HEK293 (cell line): Measurements from ENCODE around the gene TAMALIN.
A peak's percentile ranks its signal among the peaks of the same experiment; 100 is the strongest.

Experiments used
- CTCF ChIA-PET: fragments of 350-600 bp; formaldehyde crosslinking; extraction: SDS; loops from one replicate; lab custom pipeline; 2021; ENCODE audit warnings: antibody characterized with exemption; lab: Yijun Ruan, JAX
- POLR2A ChIA-PET: fragments of 300-600 bp; formaldehyde crosslinking; extraction: SDS; loops from one replicate; lab custom pipeline; 2020; ENCODE audit warnings: antibody characterized with exemption, inconsistent platforms; lab: Yijun Ruan, JAX
- H3K27ac ChIP-seq: fragments of 200-500 bp; sonication (Bioruptor generic); 2 replicates; pipeline ENCODE4 v1.5.1; 2014; ENCODE audit warnings: low read depth, low read length, control low read depth, inconsistent platforms; ENCODE audit errors: extremely low read depth
- H3K36me3 ChIP-seq, 2 experiments: fragments of 200-500 bp in 1 of 2; sonication (Bioruptor generic) in 1 of 2; 1 replicate in 1 of 2; 2 replicates in 1 of 2; pipeline ENCODE4 v1.5.1; 2014 to 2017; ENCODE audit warnings: inconsistent platforms in 2 of 2, low read length in 2 of 2; ENCODE audit not compliant: control insufficient read depth in 2 of 2, insufficient read depth in 1 of 2
- H3K4me1 ChIP-seq: fragments of 200-500 bp; sonication (Bioruptor generic); 2 replicates; pipeline ENCODE4 v1.5.1; 2014; ENCODE audit warnings: mild to moderate bottlenecking, low read length, inconsistent platforms; ENCODE audit not compliant: control insufficient read depth, insufficient read depth
- H3K4me3 ChIP-seq: 2 replicates; pipeline ENCODE4 v1.5.1; 2011; ENCODE audit warnings: low read depth, mild to moderate bottlenecking, control low read depth, low read length, moderate library complexity
- H3K9me3 ChIP-seq: fragments of 200-500 bp; sonication (Bioruptor generic); 2 replicates; pipeline ENCODE4 v1.5.1; 2014; ENCODE audit warnings: low read depth, low read length, inconsistent platforms; ENCODE audit not compliant: control insufficient read depth, insufficient read depth
- EGR2 ChIP-seq: fragments of 450-650 bp; formaldehyde crosslinking; IDR thresholded peaks from 2 replicates; pipeline ENCODE4 v1.5.1; 2016; ENCODE audit warnings: low read depth, missing biosample characterization, missing genetic modification characterization
- GLIS1 ChIP-seq: fragments of 450-650 bp; formaldehyde crosslinking; IDR thresholded peaks from 2 replicates; pipeline ENCODE4 v1.5.1; 2016; ENCODE audit warnings: missing biosample characterization, missing genetic modification characterization
- IKZF3 ChIP-seq: fragments of 450-650 bp; IDR thresholded peaks from 2 replicates; pipeline ENCODE4 v1.5.0; 2018; ENCODE audit warnings: missing biosample characterization, mild to moderate bottlenecking, missing genetic modification characterization, moderate library complexity
- MZF1 ChIP-seq: fragments of 450-650 bp; formaldehyde crosslinking; IDR thresholded peaks from 2 replicates; pipeline ENCODE4 v1.5.1; 2017; ENCODE audit warnings: missing biosample characterization, missing genetic modification characterization, borderline replicate concordance
- OSR2 ChIP-seq: fragments of 450-650 bp; formaldehyde crosslinking; IDR thresholded peaks from 2 replicates; pipeline ENCODE4 v1.5.1; 2016; ENCODE audit warnings: missing biosample characterization, missing genetic modification characterization
- SP7 ChIP-seq: fragments of 450-650 bp; formaldehyde crosslinking; IDR thresholded peaks from 2 replicates; pipeline ENCODE4 v1.5.1; 2016; ENCODE audit warnings: missing biosample characterization, missing genetic modification characterization
- ZEB2 ChIP-seq: fragments of 450-650 bp; formaldehyde crosslinking; IDR thresholded peaks from 2 replicates; pipeline ENCODE4 v1.5.1; 2016; ENCODE audit warnings: missing biosample characterization, missing genetic modification characterization
- ZIC2 ChIP-seq: fragments of 450-650 bp; formaldehyde crosslinking; IDR thresholded peaks from 2 replicates; pipeline ENCODE4 v1.5.1; 2016; ENCODE audit warnings: missing biosample characterization, missing genetic modification characterization
- ZNF114 ChIP-seq: fragments of 450-650 bp; formaldehyde crosslinking; IDR thresholded peaks from 2 replicates; pipeline ENCODE4 v1.5.0; 2017; ENCODE audit warnings: missing biosample characterization, missing genetic modification characterization
- ZNF26 ChIP-seq: fragments of 450-650 bp; formaldehyde crosslinking; IDR thresholded peaks from 2 replicates; pipeline ENCODE4 v1.5.1; 2016; ENCODE audit warnings: missing biosample characterization, missing genetic modification characterization
- ZNF266 ChIP-seq: fragments of 450-650 bp; formaldehyde crosslinking; IDR thresholded peaks from 2 replicates; pipeline ENCODE4 v1.5.1; 2016; ENCODE audit warnings: missing biosample characterization, missing genetic modification characterization, low read depth
- ZNF350 ChIP-seq: fragments of 450-650 bp; formaldehyde crosslinking; IDR thresholded peaks from 2 replicates; pipeline ENCODE4 v1.5.0; 2017; ENCODE audit warnings: missing biosample characterization, mild to moderate bottlenecking, missing genetic modification characterization
- ZNF366 ChIP-seq: fragments of 450-650 bp; formaldehyde crosslinking; conservative IDR thresholded peaks from 2 replicates; pipeline ENCODE4 v1.5.1; 2016; ENCODE audit warnings: missing biosample characterization, missing genetic modification characterization
- ZNF423 ChIP-seq: fragments of 450-650 bp; formaldehyde crosslinking; IDR thresholded peaks from 2 replicates; pipeline ENCODE4 v1.5.1; 2016; ENCODE audit warnings: missing biosample characterization, missing genetic modification characterization
- ZNF585B ChIP-seq: fragments of 450-650 bp; formaldehyde crosslinking; IDR thresholded peaks from 2 replicates; pipeline ENCODE4 v1.5.1; 2016; ENCODE audit warnings: missing biosample characterization, missing genetic modification characterization
- ZNF610 ChIP-seq: fragments of 450-650 bp; formaldehyde crosslinking; IDR thresholded peaks from 2 replicates; pipeline ENCODE4 v1.5.1; 2016; ENCODE audit warnings: missing biosample characterization, missing genetic modification characterization, borderline replicate concordance
- ZNF701 ChIP-seq: fragments of 450-650 bp; formaldehyde crosslinking; IDR thresholded peaks from 2 replicates; pipeline ENCODE4 v1.5.1; 2016; ENCODE audit warnings: missing biosample characterization, missing genetic modification characterization
- TF ChIP-seq, protein P1 (sequence below): fragments of 450-650 bp; formaldehyde crosslinking; IDR thresholded peaks from 2 replicates; pipeline ENCODE4 v1.5.1; 2016; ENCODE audit warnings: missing biosample characterization, missing genetic modification characterization
- TF ChIP-seq, protein P2 (sequence below): fragments of 450-650 bp; formaldehyde crosslinking; conservative IDR thresholded peaks from 2 replicates; pipeline ENCODE4 v1.5.1; 2016; ENCODE audit warnings: low read depth, missing biosample characterization, missing genetic modification characterization
- TF ChIP-seq, protein P3 (sequence below): fragments of 450-650 bp; formaldehyde crosslinking; IDR thresholded peaks from 2 replicates; pipeline ENCODE4 v1.5.1; 2016; ENCODE audit warnings: missing biosample characterization, missing genetic modification characterization
- TF ChIP-seq, protein P4 (sequence below): fragments of 450-650 bp; formaldehyde crosslinking; IDR thresholded peaks from 2 replicates; pipeline ENCODE4 v1.5.1; 2016; ENCODE audit warnings: missing biosample characterization, missing genetic modification characterization

The TAMALIN gene

DNA sequence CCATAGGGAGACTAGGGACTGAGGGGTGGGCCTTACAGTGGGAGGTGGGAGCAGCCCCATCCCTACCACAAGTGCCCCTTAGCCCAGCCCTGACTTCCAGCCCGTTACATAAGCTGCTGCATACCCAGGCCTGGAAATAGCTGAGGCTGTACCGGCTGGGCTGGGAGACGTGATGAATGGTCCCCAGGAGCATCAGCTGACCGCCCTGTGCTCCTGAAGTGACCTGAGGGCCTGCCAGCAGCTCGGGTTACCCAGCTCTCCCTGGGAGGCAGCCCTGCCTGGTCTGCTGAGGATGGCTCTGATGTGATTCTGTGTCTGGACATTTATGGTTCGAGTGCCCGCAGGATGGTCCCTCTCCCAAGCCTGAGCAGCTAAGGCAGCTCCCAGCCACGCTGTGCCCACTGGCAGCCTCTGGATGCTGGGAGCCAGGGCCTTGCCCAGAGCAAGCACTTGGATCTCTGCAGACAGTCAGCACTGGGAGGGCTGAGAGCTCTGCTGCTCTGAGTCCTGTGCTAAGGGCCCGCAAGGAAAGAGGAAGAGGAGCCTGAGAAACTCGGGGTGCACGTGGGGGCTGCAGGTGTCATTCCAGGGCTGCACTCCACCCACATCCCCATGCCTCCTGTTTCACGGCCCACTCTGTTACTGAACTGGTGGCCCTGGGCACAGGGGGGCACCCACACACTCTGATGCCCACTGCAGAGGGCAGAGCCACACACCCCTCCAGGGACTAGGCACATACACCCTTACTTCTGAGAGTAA, 20.5 kb downstream of the TAMALIN start:
- TF ChIP-seq, protein P1, sequence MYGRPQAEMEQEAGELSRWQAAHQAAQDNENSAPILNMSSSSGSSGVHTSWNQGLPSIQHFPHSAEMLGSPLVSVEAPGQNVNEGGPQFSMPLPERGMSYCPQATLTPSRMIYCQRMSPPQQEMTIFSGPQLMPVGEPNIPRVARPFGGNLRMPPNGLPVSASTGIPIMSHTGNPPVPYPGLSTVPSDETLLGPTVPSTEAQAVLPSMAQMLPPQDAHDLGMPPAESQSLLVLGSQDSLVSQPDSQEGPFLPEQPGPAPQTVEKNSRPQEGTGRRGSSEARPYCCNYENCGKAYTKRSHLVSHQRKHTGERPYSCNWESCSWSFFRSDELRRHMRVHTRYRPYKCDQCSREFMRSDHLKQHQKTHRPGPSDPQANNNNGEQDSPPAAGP (tag by site-specific recombination) = 0 out of 2 replicates have a peak, but pooled peaks have one; percentile 18
- TF ChIP-seq EGR2 (tag by site-specific recombination) = 0 out of 2 replicates have a peak, but pooled peaks have one; percentile 4
- no peak for TF ChIP-seq ZNF585B (tag by site-specific recombination)
- peak; percentile 70 for TF ChIP-seq GLIS1 (tag by site-specific recombination)
- 0 out of 2 replicates have a peak, but pooled peaks have one; percentile 12 for TF ChIP-seq ZIC2 (tag by site-specific recombination)
- CTCF ChIA-PET = interaction anchor here (0.6 to 16.1 kb wide), 11 partner anchors 12 to 141 kb away, joined by 3 to 794 read pairs (median 76); partner anchors contain the start of genes ATG101, SMIM41 and TAMALIN
- no peak overlapping the region for H3K4me3 ChIP-seq
- H3K4me1 ChIP-seq = peaks cover 7% of the 10 kb centered on the region
- H3K36me3 ChIP-seq = no peaks in the 10 kb centered on the region
- H3K9me3 ChIP-seq = no peaks in the 10 kb centered on the region
- POLR2A ChIA-PET = interaction anchor here (2.4 to 3.1 kb wide), 2 partner anchors 24 to 42 kb away, joined by 8 to 24 read pairs; partner anchors contain the start of genes ATG101 and NR4A1
- H3K27ac ChIP-seq = no peak overlapping the region

GRCh38 chr12:52029685-52030084, 22.9 kb downstream of the TAMALIN start:
- Histone ChIP-seq H3K4me1 (peaks cover 12% of the 10 kb centered on the region), H3K36me3 (no peaks in the 10 kb centered on the region), H3K9me3 (no peaks in the 10 kb centered on the region), H3K27ac (no peak overlapping the region), H3K4me3 (no peak overlapping the region)
- ChIA-PET CTCF (interaction anchor here (0.5 to 16.1 kb wide), 12 partner anchors 8 to 153 kb away, joined by 3 to 794 read pairs (median 6); partner anchors contain the start of genes ATG101, NR4A1 and SMIM41), POLR2A (interaction anchor here (0.9 to 2.5 kb wide), 2 partner anchors 40 to 90 kb away, joined by 7 to 12 read pairs; partner anchors contain the start of gene ATG101)
- TF ChIP-seq ZNF26 (tag by site-specific recombination) = no peak
- TF ChIP-seq, protein P2, sequence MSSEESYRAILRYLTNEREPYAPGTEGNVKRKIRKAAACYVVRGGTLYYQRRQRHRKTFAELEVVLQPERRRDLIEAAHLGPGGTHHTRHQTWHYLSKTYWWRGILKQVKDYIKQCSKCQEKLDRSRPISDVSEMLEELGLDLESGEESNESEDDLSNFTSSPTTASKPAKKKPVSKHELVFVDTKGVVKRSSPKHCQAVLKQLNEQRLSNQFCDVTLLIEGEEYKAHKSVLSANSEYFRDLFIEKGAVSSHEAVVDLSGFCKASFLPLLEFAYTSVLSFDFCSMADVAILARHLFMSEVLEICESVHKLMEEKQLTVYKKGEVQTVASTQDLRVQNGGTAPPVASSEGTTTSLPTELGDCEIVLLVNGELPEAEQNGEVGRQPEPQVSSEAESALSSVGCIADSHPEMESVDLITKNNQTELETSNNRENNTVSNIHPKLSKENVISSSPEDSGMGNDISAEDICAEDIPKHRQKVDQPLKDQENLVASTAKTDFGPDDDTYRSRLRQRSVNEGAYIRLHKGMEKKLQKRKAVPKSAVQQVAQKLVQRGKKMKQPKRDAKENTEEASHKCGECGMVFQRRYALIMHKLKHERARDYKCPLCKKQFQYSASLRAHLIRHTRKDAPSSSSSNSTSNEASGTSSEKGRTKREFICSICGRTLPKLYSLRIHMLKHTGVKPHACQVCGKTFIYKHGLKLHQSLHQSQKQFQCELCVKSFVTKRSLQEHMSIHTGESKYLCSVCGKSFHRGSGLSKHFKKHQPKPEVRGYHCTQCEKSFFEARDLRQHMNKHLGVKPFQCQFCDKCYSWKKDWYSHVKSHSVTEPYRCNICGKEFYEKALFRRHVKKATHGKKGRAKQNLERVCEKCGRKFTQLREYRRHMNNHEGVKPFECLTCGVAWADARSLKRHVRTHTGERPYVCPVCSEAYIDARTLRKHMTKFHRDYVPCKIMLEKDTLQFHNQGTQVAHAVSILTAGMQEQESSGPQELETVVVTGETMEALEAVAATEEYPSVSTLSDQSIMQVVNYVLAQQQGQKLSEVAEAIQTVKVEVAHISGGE (tag by site-specific recombination) = no peak
- no peak for TF ChIP-seq MZF1 (tag by site-specific recombination)
- TF ChIP-seq, protein P3, sequence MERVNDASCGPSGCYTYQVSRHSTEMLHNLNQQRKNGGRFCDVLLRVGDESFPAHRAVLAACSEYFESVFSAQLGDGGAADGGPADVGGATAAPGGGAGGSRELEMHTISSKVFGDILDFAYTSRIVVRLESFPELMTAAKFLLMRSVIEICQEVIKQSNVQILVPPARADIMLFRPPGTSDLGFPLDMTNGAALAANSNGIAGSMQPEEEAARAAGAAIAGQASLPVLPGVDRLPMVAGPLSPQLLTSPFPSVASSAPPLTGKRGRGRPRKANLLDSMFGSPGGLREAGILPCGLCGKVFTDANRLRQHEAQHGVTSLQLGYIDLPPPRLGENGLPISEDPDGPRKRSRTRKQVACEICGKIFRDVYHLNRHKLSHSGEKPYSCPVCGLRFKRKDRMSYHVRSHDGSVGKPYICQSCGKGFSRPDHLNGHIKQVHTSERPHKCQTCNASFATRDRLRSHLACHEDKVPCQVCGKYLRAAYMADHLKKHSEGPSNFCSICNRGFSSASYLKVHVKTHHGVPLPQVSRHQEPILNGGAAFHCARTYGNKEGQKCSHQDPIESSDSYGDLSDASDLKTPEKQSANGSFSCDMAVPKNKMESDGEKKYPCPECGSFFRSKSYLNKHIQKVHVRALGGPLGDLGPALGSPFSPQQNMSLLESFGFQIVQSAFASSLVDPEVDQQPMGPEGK = peak; percentile 45
- peak; percentile 42; the same call in 1 of the 2 replicates for TF ChIP-seq ZEB2
- TF ChIP-seq ZNF701 (tag by site-specific recombination) = no peak
- peak; percentile 98 for TF ChIP-seq ZNF423 (tag by site-specific recombination)
- no peak for TF ChIP-seq ZNF350 (tag by site-specific recombination)
- TF ChIP-seq, protein P1 (tag by site-specific recombination) = peak; percentile 44
- TF ChIP-seq, protein P4, sequence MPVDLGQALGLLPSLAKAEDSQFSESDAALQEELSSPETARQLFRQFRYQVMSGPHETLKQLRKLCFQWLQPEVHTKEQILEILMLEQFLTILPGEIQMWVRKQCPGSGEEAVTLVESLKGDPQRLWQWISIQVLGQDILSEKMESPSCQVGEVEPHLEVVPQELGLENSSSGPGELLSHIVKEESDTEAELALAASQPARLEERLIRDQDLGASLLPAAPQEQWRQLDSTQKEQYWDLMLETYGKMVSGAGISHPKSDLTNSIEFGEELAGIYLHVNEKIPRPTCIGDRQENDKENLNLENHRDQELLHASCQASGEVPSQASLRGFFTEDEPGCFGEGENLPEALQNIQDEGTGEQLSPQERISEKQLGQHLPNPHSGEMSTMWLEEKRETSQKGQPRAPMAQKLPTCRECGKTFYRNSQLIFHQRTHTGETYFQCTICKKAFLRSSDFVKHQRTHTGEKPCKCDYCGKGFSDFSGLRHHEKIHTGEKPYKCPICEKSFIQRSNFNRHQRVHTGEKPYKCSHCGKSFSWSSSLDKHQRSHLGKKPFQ (tag by site-specific recombination) = 0 out of 2 replicates have a peak, but pooled peaks have one; percentile 22
- peak; percentile 90 for TF ChIP-seq OSR2
- TF ChIP-seq ZNF366 (tag by site-specific recombination) = peak; percentile 63
- TF ChIP-seq ZNF114 (tag by site-specific recombination) = no peak
- peak; percentile 53; the same call in 1 of the 2 replicates for TF ChIP-seq ZNF610 (tag by site-specific recombination)
- peak; percentile 30; the same call in 1 of the 2 replicates for TF ChIP-seq SP7 (tag by site-specific recombination)
- peak; percentile 71; the same call in 1 of the 2 replicates for TF ChIP-seq IKZF3
- no peak for TF ChIP-seq ZNF266 (tag by site-specific recombination)
